Peyer's patch (tissue), 4 donors: ENCODE results near the gene SH3BP5L.

Experiments used
- CTCF ChIP-seq, 6 experiments: fragments of 450-650 bp in 4 of 6; fragments of 200-600 bp in 2 of 6; sonication (generic) in 1 of 6; IDR thresholded peaks; one replicate each; pipeline ENCODE4 v1.5.1; 2017 to 2019; ENCODE audit warnings: antibody characterized with exemption in 6 of 6, mild to moderate bottlenecking in 3 of 6, moderate library complexity in 1 of 6
- POLR2A ChIP-seq, 2 donors: fragments of 450-650 bp; IDR thresholded peaks; one replicate each; pipeline ENCODE4 v1.5.1; 2017; ENCODE audit warnings: antibody characterized with exemption in 2 of 2, mild to moderate bottlenecking in 2 of 2, moderate library complexity in 2 of 2

- TF ChIP-seq POLR2A (IDR thresholded peaks at IDR 0.05): no peak
- TF ChIP-seq CTCF (IDR thresholded peaks at IDR 0.05): peak in 5 of 6 experiments; percentile 1 to 55 (median 44)
These were observed 16.1 kb upstream of the SH3BP5L start for GRCh38 chr1:248841702-248842395.
